A673 (cell line): ENCODE results near the gene RASAL2. TPM values are rescaled to one million over a fixed set of nuclear protein-coding genes. Genes with fewer than 3 reads are reported as not detected.
A peak's percentile ranks its signal among the peaks of the same experiment; 100 is the strongest.

Experiments used
- BruUV-seq: library from RNA; stranded (reverse); fragments of 400-500 nt; replicated peaks from 2 replicates; lab custom pipeline; 2021; lab: Mats Ljungman, UMichigan
- CTCF ChIA-PET: fragments of 300-600 bp; sonication (Branson Sonifier 250); formaldehyde crosslinking; loops from one replicate; lab custom pipeline; 2022; ENCODE audit warnings: antibody characterized with exemption; lab: Charles Lee
- POLR2A ChIA-PET: fragments of 300-600 bp; sonication (Branson Sonifier 250); formaldehyde crosslinking; loops from one replicate; lab custom pipeline; 2022; ENCODE audit warnings: antibody characterized with exemption; ENCODE audit not compliant: low non-redundant PET; lab: Charles Lee
- DNase-seq: peaks from one replicate; pipeline ENCODE4 v3.0.0-alpha.2; 2015; ENCODE audit warnings: low spot score
- H3K27ac ChIP-seq: fragments of 200-600 bp; sonication (generic); 2 replicates; pipeline ENCODE4 v1.5.1; 2016; ENCODE audit warnings: mixed run types, low read depth, mild to moderate bottlenecking, mixed read lengths, antibody characterized with exemption, low read length; ENCODE audit not compliant: poor library complexity, severe bottlenecking
- H3K27me3 ChIP-seq: fragments of 200-600 bp; sonication (generic); replicated peaks from 2 replicates; pipeline ENCODE4 v1.6.1; 2017; ENCODE audit warnings: mixed run types, low read depth, mild to moderate bottlenecking, mixed read lengths, antibody characterized with exemption, low read length; ENCODE audit not compliant: insufficient read depth, poor library complexity
- H3K36me3 ChIP-seq: fragments of 200-600 bp; sonication (generic); 2 replicates; pipeline ENCODE4 v1.6.1; 2016; ENCODE audit warnings: mixed run types, mild to moderate bottlenecking, mixed read lengths, antibody characterized with exemption, low read length; ENCODE audit not compliant: insufficient read depth, poor library complexity, severe bottlenecking
- H3K4me1 ChIP-seq: fragments of 200-600 bp; sonication (generic); 2 replicates; pipeline ENCODE4 v1.6.1; 2017; ENCODE audit warnings: mixed run types, mild to moderate bottlenecking, mixed read lengths, antibody characterized with exemption, low read length; ENCODE audit not compliant: insufficient read depth, poor library complexity, severe bottlenecking
- H3K4me3 ChIP-seq: fragments of 200-600 bp; sonication (generic); 2 replicates; pipeline ENCODE4 v1.5.1; 2016; ENCODE audit warnings: low read depth, mixed run types, mild to moderate bottlenecking, mixed read lengths, low read length; ENCODE audit not compliant: poor library complexity, severe bottlenecking
- H3K9me3 ChIP-seq: fragments of 200-600 bp; sonication (generic); 2 replicates; pipeline ENCODE4 v1.6.1; 2016; ENCODE audit warnings: mixed run types, low read depth, mild to moderate bottlenecking, mixed read lengths, antibody characterized with exemption, low read length; ENCODE audit not compliant: poor library complexity, severe bottlenecking
- EZH2 ChIP-seq: fragments of 200-600 bp; sonication (generic); IDR thresholded peaks from 2 replicates; pipeline ENCODE4 v1.6.1; 2017; ENCODE audit warnings: borderline replicate concordance, low read depth, mild to moderate bottlenecking, mixed read lengths, antibody characterized with exemption, low read length; ENCODE audit not compliant: poor library complexity, severe bottlenecking
- intact Hi-C: fragments of 100-400 bp; cut with micrococcal nuclease; formaldehyde crosslinking; loops from one replicate; pipeline ENCODE4 v1.10.0; 2022; ENCODE audit not compliant: unreplicated experiment
- total RNA-seq: library from RNA; stranded (reverse); gene quantifications from 2 replicates; pipeline ENCODE4 v1.2.3, GENCODE V29; 2021
- TF ChIP-seq, protein P1 (sequence below): fragments of 300-800, 200-600 bp; sonication (generic); conservative IDR thresholded peaks from 2 replicates; pipeline ENCODE4 v1.5.1; 2017; ENCODE audit warnings: low read depth, mild to moderate bottlenecking, antibody characterized with exemption, low read length, moderate library complexity, mixed read lengths

Gene RASAL2
- total RNA-seq, 1 experiment from 2014 or later = 8.3 TPM

DNA sequence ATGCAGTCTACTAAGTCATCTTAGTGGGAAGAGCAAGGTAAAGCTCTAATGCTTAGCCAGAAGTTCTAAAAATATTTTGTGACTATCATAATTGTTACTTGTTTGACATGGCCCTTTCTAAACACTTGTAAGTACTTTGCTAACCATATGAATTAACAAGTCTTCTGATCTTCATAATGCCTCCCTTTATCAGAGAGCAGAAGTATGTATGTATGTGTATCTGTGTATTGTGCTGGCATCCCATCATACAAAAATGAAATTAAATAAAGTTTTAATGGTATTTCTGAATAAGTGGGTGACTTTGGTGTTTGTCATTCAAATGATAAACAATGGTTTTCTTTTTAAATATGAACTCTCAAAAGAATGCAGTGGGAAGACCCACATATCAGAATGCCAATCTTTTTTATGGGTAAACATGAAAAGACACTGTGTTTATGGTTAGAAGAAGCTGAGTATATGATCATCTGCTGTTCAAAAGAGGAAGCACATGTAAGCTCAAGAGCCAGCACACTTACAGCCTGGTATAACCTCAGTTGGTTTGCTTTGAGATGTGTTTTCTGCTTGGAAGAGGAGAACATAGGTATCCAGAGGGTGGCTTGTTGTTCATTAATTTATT, 243.3 kb downstream of the RASAL2 start:
- BruUV-seq = no TSS peak
- H3K4me3 ChIP-seq = no peak overlapping the region
- intact Hi-C loops = no loop called here
- H3K4me1 ChIP-seq = peaks cover 16% of the 10 kb centered on the region
- no peaks in the 10 kb centered on the region for H3K36me3 ChIP-seq
- ChIA-PET POLR2A (no interaction called here), CTCF (no interaction called here)
- H3K27me3 ChIP-seq = no peaks in the 10 kb centered on the region
- no peak for DNase-seq
- H3K27ac ChIP-seq = no peak overlapping the region
- H3K9me3 ChIP-seq = no peaks in the 10 kb centered on the region
- TF ChIP-seq, protein P1, sequence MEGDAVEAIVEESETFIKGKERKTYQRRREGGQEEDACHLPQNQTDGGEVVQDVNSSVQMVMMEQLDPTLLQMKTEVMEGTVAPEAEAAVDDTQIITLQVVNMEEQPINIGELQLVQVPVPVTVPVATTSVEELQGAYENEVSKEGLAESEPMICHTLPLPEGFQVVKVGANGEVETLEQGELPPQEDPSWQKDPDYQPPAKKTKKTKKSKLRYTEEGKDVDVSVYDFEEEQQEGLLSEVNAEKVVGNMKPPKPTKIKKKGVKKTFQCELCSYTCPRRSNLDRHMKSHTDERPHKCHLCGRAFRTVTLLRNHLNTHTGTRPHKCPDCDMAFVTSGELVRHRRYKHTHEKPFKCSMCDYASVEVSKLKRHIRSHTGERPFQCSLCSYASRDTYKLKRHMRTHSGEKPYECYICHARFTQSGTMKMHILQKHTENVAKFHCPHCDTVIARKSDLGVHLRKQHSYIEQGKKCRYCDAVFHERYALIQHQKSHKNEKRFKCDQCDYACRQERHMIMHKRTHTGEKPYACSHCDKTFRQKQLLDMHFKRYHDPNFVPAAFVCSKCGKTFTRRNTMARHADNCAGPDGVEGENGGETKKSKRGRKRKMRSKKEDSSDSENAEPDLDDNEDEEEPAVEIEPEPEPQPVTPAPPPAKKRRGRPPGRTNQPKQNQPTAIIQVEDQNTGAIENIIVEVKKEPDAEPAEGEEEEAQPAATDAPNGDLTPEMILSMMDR = no peak
- TF ChIP-seq EZH2 = no peak

DNA sequence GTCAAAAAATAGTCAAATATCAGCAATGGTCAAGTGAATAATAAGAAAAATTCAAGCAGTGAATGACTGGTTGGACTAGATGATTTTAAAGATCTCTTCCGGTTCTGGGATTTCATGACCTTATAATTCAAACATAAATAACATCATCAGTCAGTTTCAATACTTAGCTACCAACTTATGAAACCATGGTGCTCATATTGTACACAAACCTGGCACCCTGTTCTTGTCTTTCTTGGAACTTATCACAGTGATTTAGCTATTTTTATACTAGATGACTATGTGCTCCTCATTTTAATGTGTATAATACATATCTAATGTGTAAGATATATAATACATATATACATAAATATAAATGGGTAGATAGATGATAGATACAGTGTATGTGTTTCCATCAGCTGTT, 245.9 kb downstream of the RASAL2 start:
- H3K27me3 ChIP-seq = no peaks in the 10 kb centered on the region
- ChIA-PET CTCF (no interaction called here), POLR2A (no interaction called here)
- peaks cover 24% of the 10 kb centered on the region for H3K4me1 ChIP-seq
- H3K27ac ChIP-seq = no peak overlapping the region
- intact Hi-C loops = no loop called here
- TF ChIP-seq EZH2 = no peak
- TF ChIP-seq, protein P1 = no peak
- no peaks in the 10 kb centered on the region for H3K9me3 ChIP-seq
- no peaks in the 10 kb centered on the region for H3K36me3 ChIP-seq
- H3K4me3 ChIP-seq = no peak overlapping the region
- no peak for DNase-seq
- no TSS peak for BruUV-seq

DNA sequence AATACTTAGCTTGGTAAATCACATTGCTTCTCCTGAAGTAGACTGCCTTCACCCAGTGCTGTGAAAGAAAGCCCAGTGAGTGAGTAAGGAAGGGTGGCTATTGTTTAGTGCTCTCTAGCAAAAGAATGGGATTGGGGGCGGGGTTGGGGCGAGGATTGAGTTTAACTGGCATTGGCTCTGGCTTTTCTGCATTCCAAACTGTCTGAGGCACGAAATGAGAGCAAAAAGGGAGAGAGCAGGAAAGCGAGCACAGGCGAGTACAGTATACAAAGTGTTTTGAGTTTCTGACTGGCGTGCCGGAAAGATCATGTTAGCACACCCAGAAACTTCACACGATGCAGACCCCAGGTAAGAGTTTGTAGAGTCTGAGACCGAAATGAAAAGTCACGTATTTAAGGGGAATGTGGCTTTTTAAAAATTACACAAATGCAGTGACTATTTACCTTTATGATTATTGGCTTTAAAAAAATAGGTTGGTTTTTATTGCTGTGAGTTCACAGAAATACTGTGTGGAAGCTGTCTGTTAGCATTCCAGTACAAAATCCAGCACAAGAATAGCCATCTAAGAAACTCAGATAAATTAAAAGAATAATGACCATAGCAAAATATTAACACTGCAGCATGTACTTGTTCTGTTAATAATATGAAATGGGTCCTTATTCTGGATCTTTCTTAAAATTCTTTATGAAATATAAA, 247.5 kb downstream of the RASAL2 start:
- Histone ChIP-seq H3K9me3 (no peaks in the 10 kb centered on the region), H3K4me3 (no peak overlapping the region), H3K27me3 (no peaks in the 10 kb centered on the region), H3K4me1 (peaks cover 38% of the 10 kb centered on the region), H3K36me3 (no peaks in the 10 kb centered on the region), H3K27ac (peak overlapping the region; percentile 19)
- BruUV-seq = no TSS peak
- ChIA-PET POLR2A (no interaction called here), CTCF (no interaction called here)
- DNase-seq = peak; percentile 77
- TF ChIP-seq, protein P1 = no peak
- intact Hi-C loops = no loop called here
